Parathyroid adenoma (tissue), 2 donors: ENCODE results near the gene DAD1.
"Not testable (repeated sequence)": the region's sequence is repeated elsewhere in the genome, so short reads cannot be mapped to it uniquely, and the experiment has no call there.

Source experiments
- H2AFZ ChIP-seq: fragments of 300-600 bp; sonication (generic); one replicate; pipeline ENCODE4 v1.7.0; 2017; ENCODE audit warnings: antibody characterized with exemption, mild to moderate bottlenecking
- H3K27ac ChIP-seq: fragments of 300-600 bp; sonication (generic); one replicate; pipeline ENCODE4 v1.7.0; 2017
- H3K27me3 ChIP-seq: fragments of 300-600 bp; sonication (generic); one replicate; pipeline ENCODE4 v1.7.0; 2017; ENCODE audit warnings: low read length; ENCODE audit not compliant: control insufficient read depth, insufficient read depth
- H3K36me3 ChIP-seq: fragments of 300-600 bp; sonication (generic); one replicate; pipeline ENCODE4 v1.7.0; 2017; ENCODE audit warnings: low read length; ENCODE audit not compliant: control insufficient read depth, insufficient read depth
- H3K4me1 ChIP-seq: fragments of 300-600 bp; sonication (generic); one replicate; pipeline ENCODE4 v1.7.0; 2017; ENCODE audit warnings: control low read depth
- H3K4me2 ChIP-seq: fragments of 300-600 bp; sonication (generic); one replicate; pipeline ENCODE4 v1.7.0; 2017; ENCODE audit warnings: low read length
- H3K4me3 ChIP-seq: fragments of 300-600 bp; sonication (generic); one replicate; pipeline ENCODE4 v1.7.0; 2017; ENCODE audit warnings: low read depth, low read length
- H3K79me2 ChIP-seq: fragments of 300-600 bp; sonication (generic); one replicate; pipeline ENCODE4 v1.7.0; 2017; ENCODE audit warnings: control low read depth
- H3K9ac ChIP-seq: fragments of 300-600 bp; sonication (generic); one replicate; pipeline ENCODE4 v1.7.0; 2017; ENCODE audit warnings: mild to moderate bottlenecking
- H3K9me3 ChIP-seq: fragments of 300-600 bp; sonication (generic); one replicate; pipeline ENCODE4 v1.7.0; 2017; ENCODE audit warnings: low read length; ENCODE audit not compliant: control insufficient read depth
- TF ChIP-seq, protein P1 (sequence below): fragments of 300-600 bp; sonication (generic); IDR thresholded peaks from one replicate; pipeline ENCODE4 v1.7.0; 2017; ENCODE audit warnings: antibody characterized with exemption, mild to moderate bottlenecking
- donor health status: primary hyperparathyroidism.

DAD1 gene

DNA sequence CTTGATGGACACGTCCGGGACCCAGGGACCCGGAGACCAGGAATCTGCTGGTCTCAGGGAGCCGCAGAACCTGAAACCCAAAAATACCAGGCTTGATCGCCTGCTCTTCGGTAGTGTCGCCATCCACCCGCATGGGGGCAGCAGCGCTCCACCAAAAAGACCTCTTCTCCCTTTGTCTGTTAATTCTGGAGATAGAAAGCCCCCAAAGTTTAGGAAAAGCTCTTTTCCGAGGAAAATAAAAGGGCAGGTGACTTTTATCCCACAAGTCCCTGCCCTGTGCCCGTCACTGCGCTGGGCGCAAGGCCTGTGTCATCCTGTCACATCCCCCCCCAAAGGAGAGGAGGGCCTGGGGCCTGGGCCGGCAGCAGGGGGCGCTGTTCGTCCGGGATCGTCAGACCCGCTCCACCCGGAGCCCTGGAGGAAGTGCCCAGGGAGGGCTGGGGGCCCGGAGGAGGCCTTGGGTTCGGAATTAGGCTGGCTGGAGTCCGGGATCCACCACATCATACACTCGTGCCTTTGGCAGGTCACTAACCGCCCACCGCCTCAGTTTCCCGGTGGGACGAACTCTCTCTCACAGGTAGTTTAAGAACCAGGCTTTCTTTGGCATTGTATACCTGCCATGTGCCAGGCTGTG is 31.9 kb downstream of the DAD1 start:
- Histone ChIP-seq H3K27ac (no peak overlapping the region), H2AFZ (peak overlapping the region; percentile 80), H3K27me3 (no peaks in the 10 kb centered on the region), H3K4me3 (no peak overlapping the region), H3K79me2 (no peaks in the 10 kb centered on the region), H3K9ac (no peak overlapping the region), H3K9me3 (no peaks in the 10 kb centered on the region), H3K36me3 (no peaks in the 10 kb centered on the region), H3K4me2 (peak overlapping the region; percentile 22), H3K4me1 (peaks cover 7% of the 10 kb centered on the region)
- TF ChIP-seq, protein P1, sequence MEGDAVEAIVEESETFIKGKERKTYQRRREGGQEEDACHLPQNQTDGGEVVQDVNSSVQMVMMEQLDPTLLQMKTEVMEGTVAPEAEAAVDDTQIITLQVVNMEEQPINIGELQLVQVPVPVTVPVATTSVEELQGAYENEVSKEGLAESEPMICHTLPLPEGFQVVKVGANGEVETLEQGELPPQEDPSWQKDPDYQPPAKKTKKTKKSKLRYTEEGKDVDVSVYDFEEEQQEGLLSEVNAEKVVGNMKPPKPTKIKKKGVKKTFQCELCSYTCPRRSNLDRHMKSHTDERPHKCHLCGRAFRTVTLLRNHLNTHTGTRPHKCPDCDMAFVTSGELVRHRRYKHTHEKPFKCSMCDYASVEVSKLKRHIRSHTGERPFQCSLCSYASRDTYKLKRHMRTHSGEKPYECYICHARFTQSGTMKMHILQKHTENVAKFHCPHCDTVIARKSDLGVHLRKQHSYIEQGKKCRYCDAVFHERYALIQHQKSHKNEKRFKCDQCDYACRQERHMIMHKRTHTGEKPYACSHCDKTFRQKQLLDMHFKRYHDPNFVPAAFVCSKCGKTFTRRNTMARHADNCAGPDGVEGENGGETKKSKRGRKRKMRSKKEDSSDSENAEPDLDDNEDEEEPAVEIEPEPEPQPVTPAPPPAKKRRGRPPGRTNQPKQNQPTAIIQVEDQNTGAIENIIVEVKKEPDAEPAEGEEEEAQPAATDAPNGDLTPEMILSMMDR, result peak; percentile 99

DNA sequence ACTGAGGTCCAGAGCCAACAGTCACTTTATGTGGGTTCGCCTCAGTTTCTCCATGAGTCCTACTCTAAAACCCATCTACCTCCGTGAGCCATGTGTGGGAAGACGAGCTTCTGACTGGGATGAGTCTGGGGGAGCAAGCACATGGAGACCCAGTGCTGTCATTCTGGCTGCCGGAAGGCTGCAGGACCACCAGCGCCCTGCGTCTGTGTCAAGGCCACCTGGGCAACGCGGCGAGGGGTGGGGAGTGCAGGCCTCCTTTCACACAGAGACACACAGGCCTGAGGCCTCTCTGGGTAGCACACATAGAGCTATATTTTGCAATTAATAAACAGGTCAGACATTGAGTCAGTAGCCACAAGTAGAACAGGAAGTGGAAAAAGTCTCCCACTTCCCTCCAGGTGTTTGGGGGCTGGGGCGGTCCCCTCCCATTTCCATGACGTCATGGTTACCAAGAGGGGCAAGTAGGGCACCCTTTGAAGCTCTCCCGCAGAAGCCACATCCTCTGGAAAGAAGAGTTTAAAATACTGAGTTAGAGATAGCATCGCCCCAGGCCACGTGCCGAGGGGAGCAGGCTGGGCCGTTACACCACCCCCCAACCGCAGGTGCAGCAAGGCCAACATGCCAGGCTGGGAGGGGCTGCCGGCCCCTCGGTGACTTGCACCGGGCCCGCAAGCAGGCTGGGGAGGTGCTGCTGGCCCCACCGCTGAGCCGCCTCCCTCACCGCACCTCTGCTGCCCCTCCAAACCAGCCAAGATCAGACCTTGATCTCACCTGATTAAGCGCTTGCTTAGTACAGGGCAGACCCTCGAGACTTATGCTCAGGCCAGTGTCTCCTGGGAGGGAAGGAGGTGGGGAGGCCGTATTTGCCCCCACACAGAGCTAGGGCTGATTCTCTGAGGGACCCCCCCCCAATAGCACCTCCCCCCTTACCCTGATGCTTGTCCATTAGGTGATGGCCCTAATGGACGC is 32.7 kb downstream of the DAD1 start:
- no peak overlapping the region for H3K9ac ChIP-seq
- TF ChIP-seq, protein P1, result no peak
- peak overlapping the region; percentile 80 for H2AFZ ChIP-seq
- H3K4me2 ChIP-seq, result no peak overlapping the region
- H3K4me3 ChIP-seq, result no peak overlapping the region
- H3K27ac ChIP-seq, result no peak overlapping the region
- H3K9me3 ChIP-seq, result no peaks in the 10 kb centered on the region
- H3K27me3 ChIP-seq, result no peaks in the 10 kb centered on the region
- H3K79me2 ChIP-seq, result no peaks in the 10 kb centered on the region
- peaks cover 7% of the 10 kb centered on the region for H3K4me1 ChIP-seq
- no peaks in the 10 kb centered on the region for H3K36me3 ChIP-seq

DNA sequence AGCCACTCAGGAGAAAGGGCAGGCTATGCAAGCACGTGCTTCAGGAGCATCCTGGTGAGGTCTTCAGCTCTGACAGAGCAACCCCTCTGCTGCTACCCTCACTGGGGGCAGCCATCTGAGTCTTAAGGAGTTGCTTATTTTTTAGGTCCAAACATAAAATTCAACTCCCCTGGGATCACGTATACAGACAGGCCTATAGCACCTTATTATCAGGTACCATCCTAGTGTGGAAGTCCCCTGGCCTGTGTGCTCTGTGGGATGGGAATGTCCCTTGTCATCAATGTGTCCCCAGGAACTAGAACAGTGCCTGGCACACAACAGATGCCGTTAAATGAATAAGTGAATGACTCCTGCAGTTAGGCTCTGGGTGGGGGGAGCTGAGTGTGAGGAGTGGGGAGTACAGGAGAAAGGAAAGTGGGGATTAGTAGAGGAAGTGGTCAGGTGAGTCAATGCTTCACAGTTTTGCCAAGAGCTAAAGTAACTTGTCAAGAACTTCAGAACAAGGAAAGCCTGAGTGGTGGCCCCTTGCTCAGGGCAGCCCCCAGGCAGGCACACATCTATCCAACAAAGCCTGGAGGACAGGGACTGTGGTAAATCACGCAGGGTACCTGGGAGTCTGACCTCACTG is 33.5 kb downstream of the DAD1 start:
- peaks cover 7% of the 10 kb centered on the region for H3K4me1 ChIP-seq
- H3K9me3 ChIP-seq, result no peaks in the 10 kb centered on the region
- H2AFZ ChIP-seq, result no peak overlapping the region
- H3K4me3 ChIP-seq, result no peak overlapping the region
- no peaks in the 10 kb centered on the region for H3K27me3 ChIP-seq
- no peaks in the 10 kb centered on the region for H3K79me2 ChIP-seq
- H3K9ac ChIP-seq, result no peak overlapping the region
- H3K27ac ChIP-seq, result no peak overlapping the region
- H3K4me2 ChIP-seq, result no peak overlapping the region
- no peaks in the 10 kb centered on the region for H3K36me3 ChIP-seq
- TF ChIP-seq, protein P1, result no peak

DNA sequence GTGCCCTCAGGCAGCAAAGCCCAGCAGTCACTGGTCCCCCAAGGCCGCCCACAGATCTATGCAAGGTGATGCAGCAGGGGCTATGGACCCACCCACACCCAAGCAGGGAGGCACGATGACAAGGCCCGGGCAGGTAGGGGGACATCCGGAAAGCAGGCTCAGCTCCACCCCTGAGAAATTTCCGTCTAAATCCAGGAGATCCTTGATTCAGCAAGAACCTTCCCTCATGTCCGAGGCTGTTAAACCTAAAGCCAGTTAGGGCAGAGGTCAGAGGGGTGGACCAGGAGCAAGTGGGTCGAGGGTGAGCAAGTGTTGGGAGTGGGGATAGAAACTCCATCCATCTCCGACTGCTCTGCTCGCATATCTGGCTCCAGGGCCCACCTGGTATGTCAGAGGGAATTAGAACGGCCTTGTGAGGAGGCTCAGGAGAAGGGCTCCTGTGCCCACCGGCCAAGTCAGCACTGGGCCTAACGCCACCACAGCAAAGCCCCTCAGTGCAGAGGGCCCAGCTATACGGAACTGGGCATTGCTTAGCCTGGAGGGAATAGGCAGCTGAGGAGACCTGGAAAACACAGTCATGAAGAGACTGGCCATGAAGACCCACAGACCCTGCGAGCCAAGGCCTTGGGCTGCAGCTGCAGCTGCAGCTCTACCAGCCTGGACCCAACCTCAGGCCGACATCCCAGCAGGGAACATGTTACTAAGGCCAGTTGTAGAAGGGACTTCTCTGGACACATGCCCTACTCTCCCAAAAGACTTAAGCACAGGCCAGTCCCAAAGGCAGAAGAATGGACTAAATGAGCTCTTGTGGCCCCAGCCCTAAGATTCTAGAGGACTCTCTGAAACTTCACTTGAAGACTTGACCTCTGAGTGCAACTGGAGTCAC is 34.3 kb downstream of the DAD1 start:
- Histone ChIP-seq H3K27me3 (no peaks in the 10 kb centered on the region), H3K27ac (no peak overlapping the region), H3K4me1 (peaks cover 7% of the 10 kb centered on the region), H3K79me2 (no peaks in the 10 kb centered on the region), H2AFZ (no peak overlapping the region), H3K36me3 (no peaks in the 10 kb centered on the region), H3K4me2 (no peak overlapping the region), H3K9ac (no peak overlapping the region), H3K9me3 (no peaks in the 10 kb centered on the region), H3K4me3 (no peak overlapping the region)
- TF ChIP-seq, protein P1, result no peak

DNA sequence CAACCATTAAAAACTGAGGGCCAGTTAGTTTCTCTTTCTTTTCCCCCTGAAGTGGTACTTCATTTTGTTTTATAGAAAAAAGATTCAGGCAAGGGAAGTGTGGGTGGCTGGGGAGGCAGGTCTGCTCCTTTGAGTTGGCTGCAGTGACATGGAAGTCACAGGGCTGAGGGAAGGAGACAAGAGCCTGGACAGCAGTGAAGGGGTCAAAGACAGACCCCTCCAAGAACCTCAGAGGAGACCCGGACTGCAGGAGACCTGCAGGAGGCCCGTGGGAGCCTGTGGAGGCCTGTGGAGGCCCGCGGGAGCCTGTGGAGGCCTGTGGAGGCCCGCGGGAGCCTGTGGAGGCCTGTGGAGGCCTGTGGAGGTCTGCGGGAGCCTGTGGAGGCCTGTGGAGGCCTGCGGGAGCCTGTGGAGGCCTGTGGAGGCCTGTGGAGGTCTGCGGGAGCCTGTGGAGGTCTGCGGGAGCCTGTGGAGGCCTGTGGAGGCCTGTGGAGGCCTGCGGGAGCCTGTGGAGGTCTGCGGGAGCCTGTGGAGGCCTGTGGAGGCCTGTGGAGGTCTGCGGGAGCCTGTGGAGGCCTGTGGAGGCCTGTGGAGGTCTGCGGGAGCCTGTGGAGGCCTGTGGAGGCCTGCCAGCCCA is 35.0 kb downstream of the DAD1 start:
- not testable (repeated sequence) for H3K9ac ChIP-seq, H3K36me3 ChIP-seq, H2AFZ ChIP-seq, H3K4me3 ChIP-seq, H3K27ac ChIP-seq, H3K27me3 ChIP-seq, H3K9me3 ChIP-seq, H3K4me2 ChIP-seq, H3K79me2 ChIP-seq, H3K4me1 ChIP-seq
